Transverse colon (tissue), 4 donors: ENCODE measurements around the gene SMYD3. TPM values are rescaled to one million over a fixed set of nuclear protein-coding genes. Genes with fewer than 3 reads are reported as not detected.

Source experiments
- DNase-seq: peaks from one replicate; pipeline ENCODE4 v3.0.0-alpha.2; 2019
- H3K27ac ChIP-seq, 4 donors: fragments of 200-600 bp; sonication (generic); 2 replicates each; pipeline ENCODE4 v1.5.1; 2016 to 2018; ENCODE audit warnings: inconsistent platforms in 4 of 4
- H3K27me3 ChIP-seq: fragments of 200-600 bp; sonication (generic); 2 replicates; pipeline ENCODE4 v1.5.1; 2017; ENCODE audit warnings: inconsistent platforms
- H3K36me3 ChIP-seq, 4 donors: fragments of 200-600 bp; sonication (generic); 2 replicates each; pipeline ENCODE4 v1.5.1; 2017 to 2019; ENCODE audit warnings: inconsistent platforms in 4 of 4
- H3K4me1 ChIP-seq, 4 donors: fragments of 200-600 bp; sonication (generic); 2 replicates each; pipeline ENCODE4 v1.5.1; 2017 to 2020; ENCODE audit warnings: inconsistent platforms in 4 of 4
- H3K4me3 ChIP-seq, 4 donors: fragments of 200-600 bp; sonication (generic); 1 replicate in 1 of 4; 2 replicates in 3 of 4; pipeline versions ENCODE4 v1.5.1 to v1.6.1; 2017 to 2019; ENCODE audit warnings: inconsistent platforms in 4 of 4
- H3K9me3 ChIP-seq, 2 donors: fragments of 200-600 bp; sonication (generic); 2 replicates each; pipeline ENCODE4 v1.5.1; 2017 to 2019; ENCODE audit warnings: inconsistent platforms in 2 of 2
- CTCF ChIP-seq, 5 experiments: fragments of 200-600 bp in 3 of 5; fragments of 450-650 bp in 2 of 5; sonication (generic) in 3 of 5; IDR thresholded peaks; 1 replicate in 2 of 5; 2 replicates in 3 of 5; pipeline ENCODE4 v1.5.1; 2016 to 2017; ENCODE audit warnings: antibody characterized with exemption in 5 of 5, inconsistent platforms in 3 of 5, mild to moderate bottlenecking in 2 of 5, moderate library complexity in 1 of 5
- EP300 ChIP-seq: sonication (generic); formaldehyde crosslinking; IDR thresholded peaks from one replicate; pipeline ENCODE4 v1.6.1; 2017; ENCODE audit warnings: antibody characterized with exemption, low read depth
- POLR2A ChIP-seq: fragments of 450-650 bp; IDR thresholded peaks from one replicate; pipeline ENCODE4 v1.6.1; 2016; ENCODE audit warnings: antibody characterized with exemption, mild to moderate bottlenecking, moderate library complexity
- POLR2AphosphoS5 ChIP-seq, 3 donors: sonication (generic); formaldehyde crosslinking; IDR thresholded peaks; one replicate each; pipeline ENCODE4 v1.6.1; 2016; ENCODE audit warnings: antibody characterized with exemption in 3 of 3
- WGBS, 2 donors: methylation state at CpG; one replicate each; pipeline ENCODE4 v1.1.5; 2018; ENCODE audit warnings: low coverage in 1 of 2; 5-methylcytosine and 5-hydroxymethylcytosine counted together
- in situ Hi-C, 4 donors: fragments of 200-750 bp; cut with MboI; loops; one replicate each; pipeline versions ENCODE4 v1.15.0 to v1.15.1; 2017; ENCODE audit warnings: low sequenced_read_pairs in 3 of 4, low pct_ligation_motif_present in 1 of 4, low pct_unique_long_range_greater_than_20kb in 1 of 4
- intact Hi-C: fragments of 100-400 bp; cut with DNase I; formaldehyde crosslinking; loops from one replicate; pipeline ENCODE4 v1.15.1; 2023; ENCODE audit warnings: low total_unique reads
- total RNA-seq, 4 donors: library from RNA; depleted of rRNA; stranded (reverse); fragments of >200 nt; gene quantifications; one replicate each; pipeline ENCODE4 v1.1.0, GENCODE V29; 2016

The SMYD3 gene
- total RNA-seq, 4 donors from 2014 or later = 10.5 to 31.3 (median 25.8) TPM

- intact Hi-C loops (no loop called here), in situ Hi-C loops (no loop called here)
- WGBS, 2 donors = 93 to 97% methylated on average over 4 of the region's 4 CpGs
- TF ChIP-seq POLR2A (no peak), EP300 (no peak), CTCF (IDR thresholded peaks at IDR 0.05) (no peak), POLR2AphosphoS5 (IDR thresholded peaks at IDR 0.05) (no peak)
- H3K27ac ChIP-seq = no peak overlapping the region
- no peaks in the 10 kb centered on the region for H3K4me1 ChIP-seq
- no peaks in the 10 kb centered on the region for H3K9me3 ChIP-seq
- H3K36me3 ChIP-seq = no peaks in the 10 kb centered on the region
- no peak overlapping the region for H3K4me3 ChIP-seq
- no peaks in the 10 kb centered on the region for H3K27me3 ChIP-seq
- DNase-seq = no peak
These were observed 361.2 kb downstream of the SMYD3 start for GRCh38 chr1:246145900-246146299.

DNA sequence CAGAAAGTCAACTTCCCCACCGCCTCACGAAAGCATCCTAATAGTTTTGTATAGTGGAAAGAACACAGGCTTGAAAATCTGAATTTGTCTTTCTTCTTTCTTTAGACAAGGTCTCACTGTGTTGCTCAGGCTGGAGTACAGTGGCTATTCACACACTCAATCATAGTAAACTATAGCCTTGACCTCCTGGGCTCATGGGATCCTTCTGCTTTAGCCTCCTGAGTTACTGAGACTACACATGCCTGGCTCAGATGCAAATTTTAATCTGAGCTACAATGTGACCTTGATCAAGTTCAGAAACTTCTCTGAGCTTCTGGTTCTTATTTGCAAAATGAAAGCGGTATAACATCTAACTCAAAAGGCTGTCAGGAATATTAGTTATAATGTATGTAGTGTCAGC is 362.1 kb downstream of the SMYD3 start:
- 88 to 97% methylated on average over 3 of the region's 3 CpGs for WGBS, 2 donors
- Histone ChIP-seq H3K27ac (no peak overlapping the region), H3K27me3 (no peaks in the 10 kb centered on the region), H3K4me3 (no peak overlapping the region), H3K36me3 (no peaks in the 10 kb centered on the region), H3K4me1 (no peaks in the 10 kb centered on the region), H3K9me3 (no peaks in the 10 kb centered on the region)
- in situ Hi-C loops (no loop called here), intact Hi-C loops (no loop called here)
- no peak for DNase-seq
- TF ChIP-seq POLR2AphosphoS5 (IDR thresholded peaks at IDR 0.05) (no peak), EP300 (no peak), CTCF (IDR thresholded peaks at IDR 0.05) (no peak), POLR2A (no peak)

GRCh38 chr1:246142320-246142893 is 364.7 kb downstream of the SMYD3 start:
- no peaks in the 10 kb centered on the region for H3K9me3 ChIP-seq
- intact Hi-C loops = no loop called here
- H3K4me1 ChIP-seq = no peaks in the 10 kb centered on the region
- no peak for DNase-seq
- WGBS, 2 donors = 82 to 92% methylated on average over 10 of the region's 10 CpGs
- no peak overlapping the region for H3K27ac ChIP-seq
- no peak for TF ChIP-seq POLR2AphosphoS5 (IDR thresholded peaks at IDR 0.05)
- no peak for TF ChIP-seq CTCF (IDR thresholded peaks at IDR 0.05)
- no peak for TF ChIP-seq EP300
- TF ChIP-seq POLR2A = no peak
- H3K27me3 ChIP-seq = no peaks in the 10 kb centered on the region
- no peak overlapping the region for H3K4me3 ChIP-seq
- in situ Hi-C loops = no loop called here
- no peaks in the 10 kb centered on the region for H3K36me3 ChIP-seq

DNA sequence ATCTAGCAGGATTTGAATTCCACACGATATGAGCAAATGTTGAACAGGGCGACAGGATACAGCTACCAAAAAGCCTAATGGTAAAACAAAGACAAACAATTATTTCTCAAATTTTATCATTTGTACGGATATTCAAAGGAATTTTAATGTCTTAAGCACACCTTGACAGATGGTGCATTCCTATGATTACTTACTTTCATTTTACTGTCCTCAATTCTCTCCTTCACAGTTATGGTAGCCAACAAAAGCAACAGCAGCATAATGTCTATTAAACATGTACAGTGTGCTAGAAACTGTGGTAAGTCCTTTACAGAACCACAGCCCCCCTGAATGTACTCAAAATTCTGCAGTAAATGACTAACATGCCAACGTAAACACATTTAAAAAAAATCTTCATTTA is 365.8 kb downstream of the SMYD3 start:
- no peaks in the 10 kb centered on the region for H3K9me3 ChIP-seq
- DNase-seq = no peak
- H3K4me1 ChIP-seq = no peaks in the 10 kb centered on the region
- WGBS, 2 donors = 90 to 93% methylated on average over 4 of the region's 4 CpGs
- TF ChIP-seq POLR2A (no peak), EP300 (no peak), CTCF (IDR thresholded peaks at IDR 0.05) (no peak), POLR2AphosphoS5 (IDR thresholded peaks at IDR 0.05) (no peak)
- no peak overlapping the region for H3K27ac ChIP-seq
- intact Hi-C loops (no loop called here), in situ Hi-C loops (no loop called here)
- H3K27me3 ChIP-seq = no peaks in the 10 kb centered on the region
- no peaks in the 10 kb centered on the region for H3K36me3 ChIP-seq
- no peak overlapping the region for H3K4me3 ChIP-seq
